ENCODE results near the gene SLC43A2.

- TF ChIP-seq CTCF (IDR thresholded peaks at IDR 0.05 in 2 of 3, conservative IDR thresholded peaks at IDR 0.05 in 1 of 3; ENCODE audit: control insufficient read depth in 2 of 3, extremely low read depth in 1 of 3, insufficient read depth in 1 of 3, low read depth in 3 of 3, low read length in 3 of 3) = no peak
- TF ChIP-seq, protein P1, sequence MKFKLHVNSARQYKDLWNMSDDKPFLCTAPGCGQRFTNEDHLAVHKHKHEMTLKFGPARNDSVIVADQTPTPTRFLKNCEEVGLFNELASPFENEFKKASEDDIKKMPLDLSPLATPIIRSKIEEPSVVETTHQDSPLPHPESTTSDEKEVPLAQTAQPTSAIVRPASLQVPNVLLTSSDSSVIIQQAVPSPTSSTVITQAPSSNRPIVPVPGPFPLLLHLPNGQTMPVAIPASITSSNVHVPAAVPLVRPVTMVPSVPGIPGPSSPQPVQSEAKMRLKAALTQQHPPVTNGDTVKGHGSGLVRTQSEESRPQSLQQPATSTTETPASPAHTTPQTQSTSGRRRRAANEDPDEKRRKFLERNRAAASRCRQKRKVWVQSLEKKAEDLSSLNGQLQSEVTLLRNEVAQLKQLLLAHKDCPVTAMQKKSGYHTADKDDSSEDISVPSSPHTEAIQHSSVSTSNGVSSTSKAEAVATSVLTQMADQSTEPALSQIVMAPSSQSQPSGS (IDR thresholded peaks at IDR 0.05; ENCODE audit: low read length) = no peak
- TF ChIP-seq ZNF274 (IDR thresholded peaks at IDR 0.05; ENCODE audit: insufficient read depth, insufficient read length) = no peak
- no peak for TF ChIP-seq FOXM1 (IDR thresholded peaks at IDR 0.05; ENCODE audit: low read depth, low read length)
- TF ChIP-seq POLR2A (IDR thresholded peaks at IDR 0.05; ENCODE audit: low read depth, low read length) = no peak
- no peak for TF ChIP-seq ZBTB33 (IDR thresholded peaks at IDR 0.05)
- no peak for TF ChIP-seq POLR2AphosphoS5 (IDR thresholded peaks at IDR 0.05; ENCODE audit: low read length)
- TF ChIP-seq RFX5 (IDR thresholded peaks at IDR 0.05; ENCODE audit: low read depth, low read length) = no peak
- no peak for TF ChIP-seq SKIL (IDR thresholded peaks at IDR 0.05; ENCODE audit: low read depth, poor library complexity, severe bottlenecking)
- TF ChIP-seq, protein P2, sequence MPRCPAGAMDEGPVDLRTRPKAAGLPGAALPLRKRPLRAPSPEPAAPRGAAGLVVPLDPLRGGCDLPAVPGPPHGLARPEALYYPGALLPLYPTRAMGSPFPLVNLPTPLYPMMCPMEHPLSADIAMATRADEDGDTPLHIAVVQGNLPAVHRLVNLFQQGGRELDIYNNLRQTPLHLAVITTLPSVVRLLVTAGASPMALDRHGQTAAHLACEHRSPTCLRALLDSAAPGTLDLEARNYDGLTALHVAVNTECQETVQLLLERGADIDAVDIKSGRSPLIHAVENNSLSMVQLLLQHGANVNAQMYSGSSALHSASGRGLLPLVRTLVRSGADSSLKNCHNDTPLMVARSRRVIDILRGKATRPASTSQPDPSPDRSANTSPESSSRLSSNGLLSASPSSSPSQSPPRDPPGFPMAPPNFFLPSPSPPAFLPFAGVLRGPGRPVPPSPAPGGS (IDR thresholded peaks at IDR 0.05; ENCODE audit: borderline replicate concordance, insufficient read depth, low read depth, low read length, poor library complexity, severe bottlenecking) = no peak
- TF ChIP-seq PAX5 (IDR thresholded peaks at IDR 0.05; ENCODE audit: borderline replicate concordance, low read depth, low read length) = no peak
- no peak for TF ChIP-seq REST (IDR thresholded peaks at IDR 0.05; ENCODE audit: low read depth, low read length)
These were observed 64.6 kb downstream of the SLC43A2 start for GRCh38 chr17:1563786-1564613.

All from GM12878 (cell line).